DND-41 (cell line): ENCODE data around the gene KCNK16.

ENCODE experiments used
- ATAC-seq: fragments of 200-7000 bp; cut with Tn5 transposase; 3 replicates; pipeline ENCODE4 v1.9.1; 2021; ENCODE audit warnings: low read depth; ENCODE audit not compliant: insufficient read depth
- DNase-seq: peaks from one replicate; pipeline ENCODE4 v3.0.0-alpha.2; 2020
- H2AFZ ChIP-seq: 2 replicates; pipeline ENCODE4 v1.6.0; 2012; ENCODE audit warnings: low read depth, low read length
- H3K27ac ChIP-seq: 2 replicates; pipeline ENCODE4 v1.5.1; 2012; ENCODE audit warnings: low read length, inconsistent platforms
- H3K27me3 ChIP-seq: fragments of 200-600 bp; sonication (generic); 2 replicates; pipeline ENCODE4 v1.6.0; 2012; ENCODE audit warnings: low read length, mild to moderate bottlenecking, inconsistent platforms; ENCODE audit not compliant: insufficient read depth, poor library complexity
- H3K36me3 ChIP-seq: 2 replicates; pipeline ENCODE4 v1.5.1; 2012; ENCODE audit warnings: low read length, inconsistent platforms; ENCODE audit not compliant: insufficient read depth
- H3K4me1 ChIP-seq: 2 replicates; pipeline ENCODE4 v1.5.1; 2012; ENCODE audit warnings: mild to moderate bottlenecking, low read length; ENCODE audit not compliant: insufficient read depth
- H3K4me2 ChIP-seq: 2 replicates; pipeline ENCODE4 v1.6.0; 2012; ENCODE audit warnings: mild to moderate bottlenecking, moderate library complexity, low read length, inconsistent platforms; ENCODE audit not compliant: insufficient read depth
- H3K4me3 ChIP-seq, 2 experiments: fragments of 200-600 bp in 1 of 2; shearing (Covaris generic) in 1 of 2; 2 replicates each; pipeline ENCODE4 v1.5.1; 2012 to 2016; ENCODE audit warnings: inconsistent platforms in 2 of 2, low read length in 2 of 2, mild to moderate bottlenecking in 2 of 2, low read depth in 1 of 2, moderate library complexity in 1 of 2
- H3K79me2 ChIP-seq: 2 replicates; pipeline ENCODE4 v1.6.0; 2012; ENCODE audit warnings: low read length, inconsistent platforms; ENCODE audit not compliant: insufficient read depth
- H3K9ac ChIP-seq: 2 replicates; pipeline ENCODE4 v1.6.0; 2012; ENCODE audit warnings: low read depth, mild to moderate bottlenecking, inconsistent platforms, low read length, moderate library complexity
- H3K9me3 ChIP-seq: 2 replicates; pipeline ENCODE4 v1.5.1; 2012; ENCODE audit warnings: low read length, moderate library complexity, mild to moderate bottlenecking, inconsistent platforms; ENCODE audit not compliant: insufficient read depth, severe bottlenecking
- H4K20me1 ChIP-seq: 2 replicates; pipeline ENCODE4 v1.6.0; 2012; ENCODE audit warnings: low read length; ENCODE audit not compliant: insufficient read depth
- EZH2 ChIP-seq: IDR thresholded peaks from 3 replicates; pipeline ENCODE4 v1.6.1; 2012; ENCODE audit warnings: borderline replicate concordance, low read depth, mild to moderate bottlenecking, moderate library complexity, low read length, inconsistent platforms; ENCODE audit not compliant: severe bottlenecking
- TF ChIP-seq, protein P1 (sequence below): IDR thresholded peaks from 2 replicates; pipeline ENCODE4 v1.5.1; 2012; ENCODE audit warnings: borderline replicate concordance, low read length, moderate library complexity, mild to moderate bottlenecking; ENCODE audit not compliant: poor library complexity, severe bottlenecking; ENCODE audit errors: extremely low read depth

Gene KCNK16

DNA sequence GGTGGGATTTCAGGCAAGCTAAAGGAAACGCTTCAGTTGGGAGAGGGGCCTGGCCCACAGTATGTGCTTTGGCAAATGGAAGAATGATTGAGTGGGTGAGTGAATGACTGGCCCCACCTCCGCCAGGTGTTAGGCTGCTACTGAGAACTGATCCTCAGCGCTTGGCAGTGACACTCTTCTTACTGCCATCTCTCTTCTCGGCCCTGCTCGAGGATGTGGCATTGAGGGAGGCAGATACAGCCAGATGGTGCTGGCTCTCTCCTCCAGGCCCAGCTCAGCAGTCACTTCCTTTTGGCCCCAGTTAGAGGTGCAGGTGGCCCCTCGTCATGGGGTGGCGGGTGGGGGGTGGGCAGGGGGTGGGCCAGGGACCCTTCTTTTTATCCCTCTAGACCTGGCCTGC, 54.3 kb downstream of the KCNK16 start:
- H3K27ac ChIP-seq = no peak overlapping the region
- ATAC-seq = no peak
- TF ChIP-seq, protein P1, sequence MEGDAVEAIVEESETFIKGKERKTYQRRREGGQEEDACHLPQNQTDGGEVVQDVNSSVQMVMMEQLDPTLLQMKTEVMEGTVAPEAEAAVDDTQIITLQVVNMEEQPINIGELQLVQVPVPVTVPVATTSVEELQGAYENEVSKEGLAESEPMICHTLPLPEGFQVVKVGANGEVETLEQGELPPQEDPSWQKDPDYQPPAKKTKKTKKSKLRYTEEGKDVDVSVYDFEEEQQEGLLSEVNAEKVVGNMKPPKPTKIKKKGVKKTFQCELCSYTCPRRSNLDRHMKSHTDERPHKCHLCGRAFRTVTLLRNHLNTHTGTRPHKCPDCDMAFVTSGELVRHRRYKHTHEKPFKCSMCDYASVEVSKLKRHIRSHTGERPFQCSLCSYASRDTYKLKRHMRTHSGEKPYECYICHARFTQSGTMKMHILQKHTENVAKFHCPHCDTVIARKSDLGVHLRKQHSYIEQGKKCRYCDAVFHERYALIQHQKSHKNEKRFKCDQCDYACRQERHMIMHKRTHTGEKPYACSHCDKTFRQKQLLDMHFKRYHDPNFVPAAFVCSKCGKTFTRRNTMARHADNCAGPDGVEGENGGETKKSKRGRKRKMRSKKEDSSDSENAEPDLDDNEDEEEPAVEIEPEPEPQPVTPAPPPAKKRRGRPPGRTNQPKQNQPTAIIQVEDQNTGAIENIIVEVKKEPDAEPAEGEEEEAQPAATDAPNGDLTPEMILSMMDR = no peak
- no peak for TF ChIP-seq EZH2
- no peak overlapping the region for H3K9ac ChIP-seq
- H3K4me3 ChIP-seq = no peak overlapping the region
- no peaks in the 10 kb centered on the region for H3K36me3 ChIP-seq
- H4K20me1 ChIP-seq = no peaks in the 10 kb centered on the region
- no peaks in the 10 kb centered on the region for H3K4me1 ChIP-seq
- no peak overlapping the region for H3K4me2 ChIP-seq
- no peaks in the 10 kb centered on the region for H3K27me3 ChIP-seq
- no peak overlapping the region for H2AFZ ChIP-seq
- no peaks in the 10 kb centered on the region for H3K79me2 ChIP-seq
- no peaks in the 10 kb centered on the region for H3K9me3 ChIP-seq
- no peak for DNase-seq

DNA sequence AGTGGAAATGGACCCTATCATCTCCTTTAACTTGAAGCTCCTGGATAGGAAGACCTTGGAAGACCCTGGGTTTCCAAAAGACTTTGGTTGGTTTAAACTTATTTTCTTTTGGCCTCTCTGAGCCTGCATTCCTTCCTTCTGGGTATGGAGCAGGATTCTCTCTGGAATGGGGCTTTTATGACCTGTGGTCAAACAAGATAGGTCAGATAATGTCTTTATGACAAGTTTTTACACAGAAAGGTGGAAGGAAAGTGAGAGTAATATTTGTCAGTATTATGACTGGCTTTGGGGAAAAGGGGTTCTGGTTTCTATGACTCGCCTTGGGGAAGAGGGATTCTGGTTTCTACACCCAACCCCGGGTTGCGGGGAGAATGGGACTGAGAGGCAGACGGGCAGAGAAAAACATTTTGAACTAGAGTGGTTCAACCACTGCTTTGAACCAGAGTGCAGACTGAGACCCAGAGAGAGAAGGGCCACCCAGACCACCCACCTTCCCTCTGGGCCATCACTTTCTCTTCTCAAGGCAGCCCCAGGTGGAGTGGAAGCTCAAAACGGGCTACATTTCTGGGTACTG, 55.6 kb downstream of the KCNK16 start:
- H3K4me3 ChIP-seq = no peak overlapping the region
- DNase-seq = no peak
- no peak overlapping the region for H2AFZ ChIP-seq
- no peaks in the 10 kb centered on the region for H3K36me3 ChIP-seq
- H4K20me1 ChIP-seq = no peaks in the 10 kb centered on the region
- no peak for TF ChIP-seq EZH2
- TF ChIP-seq, protein P1 = no peak
- no peak for ATAC-seq
- H3K9ac ChIP-seq = no peak overlapping the region
- no peak overlapping the region for H3K4me2 ChIP-seq
- H3K9me3 ChIP-seq = no peaks in the 10 kb centered on the region
- no peaks in the 10 kb centered on the region for H3K4me1 ChIP-seq
- H3K79me2 ChIP-seq = no peaks in the 10 kb centered on the region
- H3K27me3 ChIP-seq = no peaks in the 10 kb centered on the region
- no peak overlapping the region for H3K27ac ChIP-seq

DNA sequence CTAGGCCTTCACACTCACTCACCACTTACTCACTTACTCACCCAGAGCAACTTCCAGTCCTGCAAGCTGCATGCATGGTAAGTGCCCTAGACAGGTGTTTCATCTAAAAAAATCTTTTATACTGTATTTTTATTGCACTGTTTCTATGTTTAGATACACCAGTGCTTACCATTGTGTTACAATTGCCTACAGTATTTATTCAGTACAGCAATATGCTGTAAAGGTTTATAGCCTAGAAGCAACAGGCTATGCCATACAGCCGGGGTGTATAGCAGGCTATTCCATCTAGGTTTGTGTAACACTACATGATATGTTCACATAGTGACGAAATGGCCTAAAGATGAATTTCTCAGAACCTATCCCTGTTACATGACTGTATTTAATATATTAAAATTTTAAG, 56.1 kb downstream of the KCNK16 start:
- no peak for ATAC-seq

More for the DNA sequence above, 56.1 kb downstream of the KCNK16 start:
- DNase-seq = no peak
- H3K79me2 ChIP-seq = no peaks in the 10 kb centered on the region
- no peak overlapping the region for H3K9ac ChIP-seq
- TF ChIP-seq, protein P1 = no peak
- no peak for TF ChIP-seq EZH2
- no peaks in the 10 kb centered on the region for H3K27me3 ChIP-seq
- H4K20me1 ChIP-seq = no peaks in the 10 kb centered on the region
- H2AFZ ChIP-seq = no peak overlapping the region
- H3K9me3 ChIP-seq = no peaks in the 10 kb centered on the region
- H3K4me1 ChIP-seq = no peaks in the 10 kb centered on the region
- H3K27ac ChIP-seq = no peak overlapping the region
- no peak overlapping the region for H3K4me2 ChIP-seq
- no peak overlapping the region for H3K4me3 ChIP-seq
- H3K36me3 ChIP-seq = no peaks in the 10 kb centered on the region
